Measurements from ENCODE around the gene DCANP1.
"Not testable (repeated sequence)": the region's sequence is repeated elsewhere in the genome, so short reads cannot be mapped to it uniquely, and the experiment has no call there.

Gene DCANP1, protein sequence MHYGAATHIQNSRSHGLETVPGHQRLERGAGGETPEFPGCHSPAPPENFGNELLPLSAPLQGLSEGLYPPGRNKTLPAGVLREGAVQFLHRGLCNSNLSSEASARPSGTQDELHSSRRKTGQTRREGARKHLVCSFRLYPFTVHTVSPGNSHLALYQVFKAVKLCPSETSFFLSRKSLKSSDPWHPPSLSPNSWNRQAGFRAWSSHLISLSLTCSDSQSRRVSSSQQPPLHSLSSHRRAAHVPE

DNA sequence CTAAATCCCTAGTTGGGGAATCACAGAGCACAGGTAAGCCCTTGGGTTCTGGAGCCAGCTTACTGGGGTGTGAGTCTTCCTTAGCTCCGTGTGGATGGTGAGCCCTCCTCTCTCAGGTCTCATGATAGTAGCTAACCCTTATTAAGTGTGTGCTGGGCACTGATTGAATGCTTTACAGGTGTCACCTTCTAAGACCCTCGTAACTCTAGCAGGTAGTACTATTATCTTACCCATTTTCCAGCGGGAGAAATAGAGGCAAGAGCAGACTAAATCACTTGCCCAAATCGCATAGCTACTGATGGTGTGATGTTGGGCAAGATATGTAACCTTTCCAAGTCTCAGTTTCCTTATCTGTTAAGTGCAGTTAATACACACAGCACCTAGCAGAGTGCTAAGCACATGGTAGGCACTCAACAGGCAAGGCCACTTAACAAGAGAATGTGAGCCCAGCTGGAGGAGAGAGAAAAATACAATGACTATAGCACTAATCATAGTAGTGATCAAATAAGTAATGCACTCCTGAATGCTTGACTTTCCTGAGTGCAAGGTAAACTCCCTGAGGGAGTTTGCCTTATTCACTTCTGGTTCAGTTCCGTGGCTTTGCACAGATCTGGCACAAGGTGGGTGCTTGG is at the start of gene DCANP1:
TSS of gene DCANP1 (minus strand) at position 51 of the 632 bp plus-strand sequence. CDS start 240 bp downstream, outside the sequence.
- no peak for DNase-seq

DNA sequence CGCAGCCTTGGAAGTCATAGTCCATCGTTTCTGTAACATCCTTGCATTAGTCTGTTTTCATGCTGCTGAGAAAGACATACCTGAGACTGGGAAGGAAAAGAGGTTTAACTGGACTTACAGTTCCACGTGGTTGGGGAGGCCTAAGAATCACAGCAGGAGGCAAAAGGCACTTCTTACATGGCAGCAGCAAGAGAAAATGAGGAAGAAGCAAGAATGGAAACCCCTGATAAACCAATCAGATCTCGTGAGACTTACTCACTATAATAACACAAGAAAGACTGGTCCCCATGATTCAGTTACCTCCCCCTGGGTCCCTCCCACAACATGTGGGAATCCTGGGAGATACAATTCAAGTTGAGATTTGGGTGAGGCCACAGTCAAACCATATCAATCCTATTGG is 48.4 kb upstream of the DCANP1 start:
- DNase-seq = not testable (repeated sequence)

DNA sequence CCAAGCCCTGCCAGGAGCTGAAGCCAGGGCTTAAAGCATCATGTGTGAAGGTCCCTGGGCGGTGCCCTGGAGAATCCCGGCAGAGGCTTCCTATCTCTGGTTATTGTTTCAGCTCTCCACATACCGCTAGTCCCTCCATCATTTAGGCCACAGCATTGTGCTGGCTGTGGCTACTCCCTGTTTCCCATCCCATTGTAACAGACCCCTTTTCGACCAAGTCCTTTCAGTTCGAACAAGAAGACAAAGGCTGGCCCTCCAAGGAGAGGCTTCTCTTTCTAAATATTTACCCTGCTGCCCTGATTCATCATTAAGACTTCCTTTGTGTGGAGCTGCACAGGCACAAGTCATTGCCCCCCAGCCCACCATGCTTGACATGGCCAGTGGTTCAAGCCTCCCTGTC is 47.0 kb upstream of the DCANP1 start:
- no peak for DNase-seq

DNA sequence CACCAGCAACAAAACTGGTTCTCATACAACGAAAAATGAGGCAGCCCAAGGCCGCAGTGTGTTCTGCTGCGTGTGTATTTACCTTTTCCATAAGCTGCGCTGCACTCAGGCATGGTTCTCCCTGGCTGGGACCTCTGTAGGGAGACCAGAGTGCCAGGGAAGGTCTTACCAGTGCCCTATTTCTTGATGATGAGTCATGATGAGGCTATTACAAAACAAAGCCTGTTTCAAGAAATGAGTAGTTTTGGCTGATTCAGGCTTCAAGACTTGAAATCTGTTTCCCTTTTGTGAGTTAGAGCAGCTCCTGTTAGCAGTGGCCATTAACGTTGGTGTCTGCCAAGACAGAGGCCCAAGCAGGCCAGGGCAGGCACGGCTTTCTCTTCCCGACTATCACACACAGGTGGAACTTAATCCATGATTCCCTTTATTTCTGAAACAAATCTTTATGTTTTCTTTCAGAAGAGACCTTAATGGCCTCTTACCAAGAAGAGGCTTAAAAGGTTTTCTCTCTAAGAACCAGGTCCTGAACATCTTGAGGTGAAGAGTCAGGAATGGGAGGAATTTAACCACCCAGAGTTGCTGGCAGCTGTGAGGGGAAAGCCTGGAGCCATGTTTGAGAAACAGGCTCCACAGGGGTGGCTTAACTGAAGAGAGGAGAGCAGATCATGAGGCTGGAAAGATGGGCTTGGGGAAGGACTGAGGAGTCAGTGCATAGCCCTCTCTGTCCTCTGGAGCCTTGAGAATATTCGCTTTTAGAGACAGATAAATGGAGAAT is 46.4 kb upstream of the DCANP1 start:
- no peak for DNase-seq

DNA sequence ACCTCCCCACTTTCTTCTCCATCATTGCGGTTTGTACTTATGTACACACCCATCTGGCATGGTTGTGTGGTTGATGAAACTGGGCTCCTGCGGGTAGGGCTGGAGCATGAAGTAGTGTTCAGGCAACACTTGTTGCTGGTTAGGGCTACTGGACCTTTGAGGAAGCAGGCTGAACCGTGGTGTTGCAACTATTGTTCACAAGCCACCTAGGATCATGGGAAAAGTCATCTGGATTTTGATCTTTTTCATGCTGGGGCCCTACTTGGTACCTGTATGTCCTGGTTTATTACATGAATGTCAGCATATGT is 45.1 kb upstream of the DCANP1 start:
- DNase-seq = no peak

DNA sequence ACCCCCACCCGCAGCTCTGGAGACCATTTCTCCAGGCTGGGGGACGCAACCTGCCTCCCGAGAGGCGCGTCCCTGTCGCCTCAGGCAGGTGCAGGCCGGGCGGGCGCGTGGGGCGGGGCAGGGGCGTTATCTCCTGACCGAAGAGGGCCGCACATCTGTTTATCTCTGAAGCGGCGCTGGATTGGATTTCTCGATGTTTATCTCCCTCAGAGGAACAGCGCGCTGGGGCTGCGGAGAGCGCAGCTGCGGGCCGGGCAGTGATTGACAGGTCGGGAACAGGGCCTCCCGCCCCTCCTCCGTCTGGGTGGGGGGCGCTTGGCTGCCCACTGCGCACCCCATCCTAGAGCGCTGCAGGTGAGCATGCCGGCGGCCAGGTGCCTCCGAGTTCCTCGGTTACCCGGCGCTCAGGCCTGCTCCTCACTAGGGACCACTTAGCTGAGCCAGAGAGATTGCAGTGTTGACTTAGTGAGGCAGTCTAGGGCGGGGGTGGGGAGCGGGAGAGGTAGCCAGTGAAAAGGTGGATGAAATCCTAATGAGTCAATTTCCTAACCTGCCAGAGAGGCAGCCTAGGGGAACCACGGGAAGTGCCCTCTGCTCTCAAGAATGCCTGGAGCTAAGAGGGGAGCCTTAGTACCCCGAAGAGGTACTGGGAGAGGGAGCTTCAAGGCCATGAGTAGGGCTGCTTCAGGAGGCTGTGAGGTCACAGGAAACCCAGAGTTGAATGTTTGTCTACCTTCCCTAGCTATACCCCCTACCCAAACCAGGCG is 44.6 kb upstream of the DCANP1 start:
- no peak for DNase-seq

DNA sequence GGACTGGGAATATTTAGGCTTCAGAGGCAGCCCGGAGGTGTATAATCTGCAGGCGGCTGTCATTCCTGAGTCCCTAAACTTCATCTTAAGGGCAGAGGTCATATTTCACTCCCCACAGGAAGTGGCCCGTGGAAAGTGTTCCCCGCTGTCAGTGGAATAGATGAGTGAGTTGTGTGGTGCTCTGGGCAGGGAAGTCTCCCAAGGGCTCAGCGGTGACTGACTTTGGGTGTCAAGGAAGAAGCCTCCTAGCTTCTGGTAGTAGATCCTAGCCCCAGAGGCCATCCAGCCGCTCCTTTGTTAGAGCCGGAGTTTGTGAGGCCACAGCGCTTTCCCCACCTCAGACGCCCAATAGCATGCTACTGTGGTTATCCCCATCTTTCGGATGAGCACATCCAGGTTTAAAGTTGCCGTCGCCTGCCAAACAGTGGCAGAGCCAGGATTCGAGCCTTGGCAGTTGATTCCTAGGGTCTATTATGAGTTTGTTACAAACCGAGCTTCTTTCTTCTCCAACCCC is 43.9 kb upstream of the DCANP1 start:
- DNase-seq = no peak

DNA sequence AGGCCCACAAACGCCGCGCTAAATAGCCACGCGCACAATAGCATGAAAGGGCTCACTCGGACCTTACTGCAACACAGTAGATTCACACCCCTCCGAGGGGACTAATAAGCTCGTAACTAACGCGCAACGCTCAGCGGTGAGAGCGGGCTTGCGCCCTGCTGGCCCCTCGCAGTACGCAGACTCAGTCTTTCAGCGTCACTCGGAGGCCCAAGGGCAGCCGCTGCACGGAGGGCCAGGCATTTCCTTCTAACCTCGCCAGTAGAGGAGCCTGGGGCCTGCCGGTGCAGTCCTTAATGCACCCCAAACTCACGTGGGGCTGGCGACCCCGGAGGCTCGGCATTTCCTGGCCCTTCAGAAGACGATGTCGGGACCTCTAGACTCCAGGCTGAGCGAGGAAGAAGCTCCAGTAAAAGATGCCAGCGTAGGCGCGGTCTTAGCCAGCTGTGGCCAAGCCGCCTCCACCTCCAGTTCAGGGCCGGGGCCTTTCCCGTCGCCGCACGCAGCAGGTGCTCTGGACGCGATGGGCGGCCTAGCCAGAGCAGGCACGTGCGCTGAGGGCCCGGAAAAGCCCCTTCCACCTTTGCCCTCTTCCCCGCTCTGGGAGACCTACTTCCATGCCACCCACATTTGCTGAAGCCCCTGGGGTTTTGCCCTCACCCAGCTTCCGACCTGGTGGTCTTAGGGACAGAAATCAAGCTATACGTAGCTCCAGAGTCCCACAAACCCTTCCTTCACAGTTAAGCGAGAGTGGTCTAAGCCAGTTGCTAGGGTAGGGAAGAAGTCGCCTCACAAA is 43.3 kb upstream of the DCANP1 start:
- no peak for DNase-seq

DNA sequence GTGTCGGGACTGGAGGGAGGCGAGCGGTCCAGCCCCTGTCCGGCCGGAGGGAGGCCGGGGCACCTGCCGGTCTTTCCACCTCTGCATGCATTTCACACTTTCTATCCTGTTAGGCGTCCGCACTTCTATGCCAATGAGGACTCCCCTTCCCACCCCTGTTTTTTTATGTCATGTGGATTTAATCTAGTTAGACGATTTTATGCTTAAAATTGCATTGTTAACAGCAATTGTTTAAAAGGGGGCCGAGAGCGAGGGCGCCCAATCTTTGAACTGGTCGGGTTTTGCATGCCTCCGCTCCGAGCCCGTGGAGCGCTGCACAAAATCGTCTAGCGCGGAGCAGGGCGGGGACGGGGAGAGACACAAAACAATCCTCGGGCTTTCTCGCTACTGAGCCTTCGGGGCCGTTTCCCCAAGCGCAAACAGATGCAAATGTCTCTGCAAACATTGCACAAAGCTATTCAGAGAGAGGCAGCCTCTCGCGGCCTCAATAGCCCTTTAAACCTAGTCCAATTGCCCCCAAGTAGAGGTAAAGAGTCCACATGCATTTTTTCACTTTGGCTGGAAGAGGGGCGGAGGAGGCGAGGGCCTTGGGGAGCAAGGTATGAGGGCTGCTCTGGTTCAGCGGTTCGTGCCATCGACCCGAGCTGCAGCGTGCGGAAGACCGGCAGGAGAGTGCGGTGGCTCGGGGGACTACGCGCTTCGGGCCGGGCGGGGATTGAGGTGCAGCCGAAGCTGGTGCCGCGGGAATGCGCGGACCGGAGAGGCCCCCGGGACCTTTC is 42.5 kb upstream of the DCANP1 start:
- DNase-seq = no peak

DNA sequence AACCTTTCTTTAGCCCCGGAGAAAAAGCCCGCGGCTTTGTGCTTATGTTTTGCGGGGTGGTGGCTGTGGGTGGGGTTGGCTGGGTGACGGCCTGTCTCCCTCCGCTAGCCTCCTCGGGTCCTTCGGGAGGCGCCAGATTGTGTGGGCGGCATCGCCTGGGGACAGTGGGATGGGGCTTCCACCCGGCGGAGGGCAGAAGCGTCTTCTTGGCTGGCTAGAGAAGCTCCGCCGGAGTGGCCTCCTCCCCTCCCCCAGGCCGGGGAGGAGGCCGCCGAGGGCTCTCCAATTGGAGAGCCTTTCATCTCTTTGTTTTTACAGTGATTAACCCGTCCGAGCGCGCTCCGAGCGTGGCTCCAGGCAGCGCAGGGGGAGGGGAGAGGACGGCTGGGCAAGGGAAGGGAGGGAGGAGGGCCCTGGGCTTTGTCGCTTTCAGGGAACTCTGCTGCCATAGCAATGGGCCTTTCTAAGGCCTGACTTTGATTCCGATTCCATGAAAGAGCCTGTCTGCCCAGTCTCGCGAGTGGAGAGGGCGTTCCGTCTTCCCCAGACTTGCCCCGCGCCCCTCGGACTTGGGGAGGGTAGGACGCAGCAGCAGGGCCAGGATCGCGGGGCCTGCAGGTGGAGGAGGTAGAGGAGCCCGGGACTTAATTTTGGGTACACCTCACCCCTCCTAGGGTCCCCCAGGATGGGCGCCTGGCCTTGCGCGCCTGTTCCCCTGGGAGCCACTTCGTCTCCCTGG is 41.7 kb upstream of the DCANP1 start:
- no peak for DNase-seq

DNA sequence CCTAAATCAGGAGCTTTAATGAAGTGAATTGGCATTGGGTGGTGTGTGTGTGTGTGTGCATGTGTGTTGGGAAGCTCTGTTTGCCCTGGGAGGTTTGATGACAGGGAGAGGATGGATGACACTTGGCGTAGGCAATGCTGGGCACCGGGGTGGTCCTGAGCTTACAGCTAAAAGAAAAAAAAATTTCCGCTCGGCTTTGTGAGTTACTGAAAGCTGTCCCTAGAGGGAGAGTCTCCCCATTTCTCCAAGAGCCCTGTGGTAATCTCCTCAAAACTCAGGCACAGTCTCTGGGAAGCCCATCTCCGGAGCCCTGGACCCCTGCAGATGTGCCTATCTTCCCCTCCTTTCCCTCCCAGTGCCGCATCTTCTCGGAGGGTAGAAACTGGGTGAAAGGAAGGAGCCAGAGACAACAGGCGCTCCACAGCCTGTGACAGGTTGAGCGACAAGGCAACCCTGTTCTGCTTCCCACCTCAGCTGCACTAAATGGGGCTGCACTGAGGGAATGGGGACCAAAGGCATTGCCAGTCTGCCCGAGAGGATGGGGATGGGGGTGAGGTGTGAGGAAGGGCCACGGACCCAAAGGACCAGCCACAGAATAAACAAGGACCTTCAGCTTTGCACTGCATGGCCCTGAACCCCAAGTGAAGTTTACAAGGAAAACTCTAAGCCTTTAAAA is 40.8 kb upstream of the DCANP1 start:
- no peak for DNase-seq

DNA sequence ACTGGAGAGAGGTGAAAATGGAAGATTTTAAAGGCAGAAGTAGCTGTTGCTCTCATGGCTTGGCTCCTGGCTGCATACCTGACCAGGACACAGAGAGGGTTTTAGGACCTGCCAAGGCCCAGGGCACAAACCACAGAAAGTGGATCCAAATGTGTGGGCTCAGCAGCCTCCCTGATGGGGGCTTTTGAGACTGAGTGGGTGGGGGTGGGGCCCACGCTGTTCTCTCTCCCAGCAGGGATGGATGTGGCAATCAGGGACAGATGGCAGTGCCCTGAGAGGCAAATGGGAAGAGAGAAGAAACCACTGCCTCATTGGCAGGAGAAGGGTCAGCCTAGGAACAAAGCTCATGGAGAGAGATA is 39.9 kb upstream of the DCANP1 start:
- no peak for DNase-seq

DNA sequence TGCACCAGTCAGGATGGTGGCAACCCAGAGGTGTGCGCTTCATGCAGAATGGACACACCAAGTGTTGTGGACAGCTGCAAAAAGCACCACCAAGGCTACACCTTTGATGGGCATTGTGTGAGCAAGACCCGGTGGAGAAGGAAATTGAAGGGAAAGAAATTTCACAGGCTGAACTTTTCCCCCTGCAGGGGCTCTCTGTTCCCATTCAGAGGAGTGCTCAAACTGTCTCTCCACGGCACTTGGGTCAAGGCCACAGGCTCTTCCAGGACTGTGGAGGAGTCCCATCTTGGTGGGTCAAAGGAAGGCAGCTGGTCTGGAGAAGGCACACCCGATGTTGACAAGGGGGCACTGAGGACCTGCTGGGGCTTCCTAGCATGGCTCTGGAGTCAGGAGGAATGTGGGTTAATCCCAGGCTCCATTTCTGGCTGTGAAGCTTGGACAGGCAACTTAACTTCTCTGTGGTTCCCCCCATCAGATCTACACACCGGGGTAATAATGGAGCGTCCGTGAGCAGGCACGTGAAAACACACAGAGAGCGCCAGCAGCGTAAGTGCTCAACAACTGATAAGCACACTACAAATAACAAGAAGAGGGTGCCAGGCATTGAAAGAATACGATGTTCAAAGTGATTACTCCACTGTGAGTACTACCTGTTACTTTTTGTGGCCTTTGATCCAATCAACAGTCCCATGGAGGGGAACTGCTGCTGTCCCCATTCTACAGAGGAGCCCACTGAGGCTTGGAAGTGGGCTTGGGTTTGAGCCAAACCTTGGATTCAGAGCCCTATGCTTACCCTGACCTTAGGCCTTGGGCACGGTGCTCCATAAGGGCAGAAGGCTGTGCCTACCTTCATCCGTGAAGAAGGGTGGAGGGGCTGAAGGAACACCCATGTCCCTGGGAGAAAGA is 39.2 kb upstream of the DCANP1 start:
- no peak for DNase-seq

DNA sequence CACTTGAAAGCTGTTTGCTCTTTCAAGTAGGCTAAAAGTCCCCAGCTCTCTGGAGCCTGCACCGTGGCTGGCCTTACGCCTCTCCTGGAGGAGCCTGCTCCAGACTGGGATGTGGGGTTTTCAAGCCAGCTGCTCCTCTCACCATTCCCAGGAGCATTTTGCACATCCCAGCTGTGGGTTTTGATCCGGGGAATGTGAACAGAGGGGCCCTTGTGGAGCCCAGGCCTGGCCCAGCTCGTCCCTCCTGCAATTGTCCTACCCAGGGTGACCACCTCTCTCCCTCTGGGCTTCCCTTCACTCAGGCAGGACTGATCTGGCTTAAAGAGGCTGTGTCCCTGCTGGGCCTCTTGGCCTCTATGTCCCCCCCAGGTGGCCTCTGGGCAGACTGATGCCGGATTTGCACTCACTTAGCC is 37.5 kb upstream of the DCANP1 start:
- no peak for DNase-seq

DNA sequence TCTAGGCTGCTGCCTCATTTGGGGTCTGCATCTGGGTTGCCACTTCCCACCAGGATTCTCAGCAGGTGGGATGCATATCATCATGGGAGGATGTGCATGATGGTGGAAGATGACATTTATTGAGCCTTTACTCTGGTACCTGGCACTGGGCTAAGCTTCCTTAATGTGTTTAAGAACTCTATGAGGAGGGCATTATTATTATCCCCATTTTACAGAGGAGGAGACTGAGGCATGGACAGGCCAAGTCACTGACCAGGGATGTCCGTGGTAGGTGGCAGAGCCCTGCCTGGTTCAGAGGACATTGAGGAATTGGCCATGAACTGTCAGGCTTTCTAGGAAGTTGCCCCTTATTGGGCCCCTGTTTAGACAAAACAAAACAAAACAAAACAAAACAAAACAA is 36.1 kb upstream of the DCANP1 start:
- no peak for DNase-seq

DNA sequence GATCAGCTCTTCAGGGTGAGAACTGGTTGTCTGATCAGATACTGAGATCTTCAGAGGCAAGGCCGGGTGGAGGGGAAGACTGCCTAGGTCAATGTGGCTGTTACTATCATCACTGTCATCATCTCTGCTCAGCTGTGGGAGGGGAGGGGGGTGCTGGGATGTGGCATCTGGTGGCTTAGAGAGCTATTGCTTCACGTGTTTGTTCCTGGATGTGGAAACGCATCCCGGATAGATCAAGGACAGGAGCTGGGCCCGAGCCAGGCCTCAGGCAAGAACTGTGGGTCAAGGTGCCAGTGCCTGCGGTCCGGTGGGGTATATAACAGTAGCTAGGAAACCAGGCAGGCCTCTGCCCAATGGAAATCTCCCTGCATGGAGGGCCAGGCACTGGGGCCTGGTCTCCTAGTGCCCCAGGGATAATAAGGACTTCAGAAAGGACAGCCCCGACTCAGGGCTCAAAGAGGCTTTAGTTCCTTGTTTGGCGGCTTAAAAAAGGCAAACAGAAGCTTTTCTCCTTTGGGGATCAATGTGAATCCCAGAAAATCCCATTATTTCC is 35.3 kb upstream of the DCANP1 start:
- DNase-seq = no peak

DNA sequence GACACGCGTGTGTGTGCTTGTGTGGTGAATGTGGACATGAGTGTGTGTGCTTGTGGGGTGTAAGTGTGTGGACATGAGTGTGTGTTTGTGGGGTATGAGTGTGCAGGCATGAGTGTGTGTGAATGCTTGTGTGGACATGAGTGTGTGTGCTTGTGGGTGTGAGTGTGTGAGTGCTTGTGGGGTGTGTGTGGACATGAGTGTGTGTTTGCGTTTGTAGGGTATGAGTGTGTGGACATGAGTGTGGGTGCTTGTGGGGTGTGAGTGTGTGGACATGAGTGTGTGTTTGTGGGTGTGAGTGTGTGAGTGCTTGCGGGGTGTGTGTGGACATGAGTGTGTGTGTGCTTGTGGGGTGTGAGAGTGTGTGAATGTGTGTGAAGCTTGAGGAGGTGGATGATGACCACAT is 34.8 kb upstream of the DCANP1 start:
- DNase-seq = no peak

DNA sequence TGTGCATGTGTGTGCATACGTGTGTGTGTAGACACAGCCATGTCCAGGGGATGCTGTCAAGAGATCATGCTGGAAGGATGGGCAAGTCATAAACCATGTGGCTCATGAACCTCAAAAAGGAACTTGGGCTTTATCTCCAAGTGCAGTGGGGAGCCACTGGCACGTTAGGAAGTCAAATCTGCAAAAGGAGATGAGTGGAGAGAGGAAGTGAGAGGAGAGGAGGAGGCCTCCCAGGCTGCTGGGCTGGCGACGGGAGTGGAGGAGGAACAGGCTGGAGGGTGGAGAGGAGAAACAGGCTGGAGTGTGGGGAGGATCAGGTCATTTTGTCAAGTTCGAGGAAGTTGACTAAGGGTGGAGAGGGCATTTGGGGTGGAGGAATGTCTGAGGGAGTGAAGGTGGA is 34.2 kb upstream of the DCANP1 start:
- DNase-seq = no peak

DNA sequence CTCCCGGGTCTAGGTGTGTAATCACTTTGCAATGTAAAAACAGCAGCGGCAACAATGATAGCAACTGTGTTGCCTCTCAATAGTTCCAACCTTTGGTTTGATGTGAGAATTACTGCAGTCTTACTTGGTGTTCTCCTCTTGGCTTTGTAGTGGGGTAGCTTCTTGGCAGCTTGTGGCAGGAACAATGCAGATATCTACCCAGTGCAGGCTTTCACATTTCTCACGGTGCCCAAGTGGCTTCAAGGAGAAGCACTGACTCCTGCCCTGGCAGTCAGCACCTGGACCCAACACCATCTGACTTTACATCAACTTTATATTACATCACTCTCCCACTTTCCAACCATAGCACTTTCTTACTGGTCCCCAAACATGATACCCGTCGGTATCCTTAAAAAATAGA is 33.4 kb upstream of the DCANP1 start:
- DNase-seq = no peak
